SK-N-SH treated with all-trans-retinoic acid at 6 μM for 48 hours (cell line): ENCODE measurements around the gene YIPF1.

ENCODE experiments used
- ATAC-seq: fragments of 200-7000 bp; cut with Tn5 transposase; 3 replicates; pipeline ENCODE4 v1.9.1; 2020; ENCODE audit warnings: mild to moderate bottlenecking, moderate library complexity
- ARNTL ChIP-seq: fragments of 450-650 bp; formaldehyde crosslinking; IDR thresholded peaks from 2 replicates; pipeline ENCODE4 v1.5.0; 2020; ENCODE audit warnings: low read depth, mild to moderate bottlenecking, moderate library complexity, borderline replicate concordance
- BACH2 ChIP-seq: fragments of 250-450 bp; sonication (Bioruptor Pico); IDR thresholded peaks from 2 replicates; pipeline ENCODE4 v1.9.0; 2021; ENCODE audit warnings: mild to moderate bottlenecking, borderline replicate concordance
- CSDC2 ChIP-seq: fragments of 250-450 bp; sonication (Bioruptor Pico); IDR thresholded peaks from 2 replicates; pipeline ENCODE4 v1.5.0; 2020; ENCODE audit warnings: mild to moderate bottlenecking, moderate library complexity
- ESRRG ChIP-seq: fragments of 250-450 bp; sonication (Bioruptor Pico); IDR thresholded peaks from 2 replicates; pipeline ENCODE4 v1.6.1; 2021; ENCODE audit warnings: mild to moderate bottlenecking
- GLIS3 ChIP-seq: fragments of 250-450 bp; sonication (Bioruptor Pico); IDR thresholded peaks from 2 replicates; pipeline ENCODE4 v1.5.0; 2020; ENCODE audit warnings: mild to moderate bottlenecking, moderate library complexity
- ISL1 ChIP-seq: fragments of 250-450 bp; sonication (Bioruptor Pico); IDR thresholded peaks from 2 replicates; pipeline ENCODE4 v2.1.2; 2022; ENCODE audit warnings: mild to moderate bottlenecking, moderate library complexity
- OSR1 ChIP-seq: fragments of 250-450 bp; sonication (Bioruptor Pico); IDR thresholded peaks from 2 replicates; pipeline ENCODE4 v1.8.0; 2022; ENCODE audit warnings: moderate library complexity, mild to moderate bottlenecking, inconsistent platforms
- PPARA ChIP-seq: fragments of 250-450 bp; sonication (Bioruptor Pico); IDR thresholded peaks from 2 replicates; pipeline ENCODE4 v1.5.0; 2020; ENCODE audit warnings: mild to moderate bottlenecking, borderline replicate concordance
- RARB ChIP-seq: fragments of 250-450 bp; sonication (Bioruptor Pico); IDR thresholded peaks from 2 replicates; pipeline ENCODE4 v1.8.0; 2021; ENCODE audit warnings: mild to moderate bottlenecking, moderate library complexity
- SNAI2 ChIP-seq: fragments of 250-450 bp; sonication (Bioruptor Pico); IDR thresholded peaks from 2 replicates; pipeline ENCODE4 v1.5.0; 2020; ENCODE audit warnings: mild to moderate bottlenecking, moderate library complexity
- TCF4 ChIP-seq: fragments of 250-450 bp; sonication (Bioruptor Pico); IDR thresholded peaks from 2 replicates; pipeline ENCODE4 v1.8.0; 2021; ENCODE audit warnings: mild to moderate bottlenecking, moderate library complexity, borderline replicate concordance
- TOX ChIP-seq: fragments of 250-450 bp; sonication (Bioruptor Pico); IDR thresholded peaks from 2 replicates; pipeline ENCODE4 v1.8.0; 2021; ENCODE audit warnings: mild to moderate bottlenecking, moderate library complexity, borderline replicate concordance
- ZC3H10 ChIP-seq: fragments of 250-450 bp; sonication (Bioruptor Pico); IDR thresholded peaks from 2 replicates; pipeline ENCODE4 v1.5.1; 2021; ENCODE audit warnings: mild to moderate bottlenecking, moderate library complexity
- ZNF565 ChIP-seq: fragments of 450-650 bp; formaldehyde crosslinking; conservative IDR thresholded peaks from 2 replicates; pipeline ENCODE4 v1.5.0; 2020; ENCODE audit warnings: low read depth, mild to moderate bottlenecking, moderate library complexity
- ZNF8 ChIP-seq: fragments of 450-650 bp; formaldehyde crosslinking; IDR thresholded peaks from 2 replicates; pipeline ENCODE4 v1.5.0; 2020; ENCODE audit warnings: mild to moderate bottlenecking, moderate library complexity
- TF ChIP-seq, protein P1 (sequence below): fragments of 250-450 bp; sonication (Bioruptor Pico); IDR thresholded peaks from 2 replicates; pipeline ENCODE4 v1.5.0; 2020; ENCODE audit warnings: mild to moderate bottlenecking, moderate library complexity
- TF ChIP-seq, protein P2 (sequence below): fragments of 250-450 bp; sonication (Bioruptor Pico); IDR thresholded peaks from 2 replicates; pipeline ENCODE4 v1.5.1; 2021; ENCODE audit warnings: mild to moderate bottlenecking, moderate library complexity
- TF ChIP-seq, protein P3 (sequence below): fragments of 250-450 bp; sonication (Bioruptor Pico); IDR thresholded peaks from 2 replicates; pipeline ENCODE4 v1.8.0; 2021; ENCODE audit warnings: low read depth, mild to moderate bottlenecking, moderate library complexity, borderline replicate concordance
- TF ChIP-seq, protein P4 (sequence below): fragments of 250-450 bp; sonication (Bioruptor Pico); IDR thresholded peaks from 2 replicates; pipeline ENCODE4 v1.5.1; 2020; ENCODE audit warnings: low read depth, mild to moderate bottlenecking, moderate library complexity
- TF ChIP-seq, protein P5 (sequence below): fragments of 250-450 bp; sonication (Bioruptor Pico); IDR thresholded peaks from 2 replicates; pipeline ENCODE4 v1.8.0; 2020; ENCODE audit warnings: mild to moderate bottlenecking, moderate library complexity, borderline replicate concordance

YIPF1 gene

DNA sequence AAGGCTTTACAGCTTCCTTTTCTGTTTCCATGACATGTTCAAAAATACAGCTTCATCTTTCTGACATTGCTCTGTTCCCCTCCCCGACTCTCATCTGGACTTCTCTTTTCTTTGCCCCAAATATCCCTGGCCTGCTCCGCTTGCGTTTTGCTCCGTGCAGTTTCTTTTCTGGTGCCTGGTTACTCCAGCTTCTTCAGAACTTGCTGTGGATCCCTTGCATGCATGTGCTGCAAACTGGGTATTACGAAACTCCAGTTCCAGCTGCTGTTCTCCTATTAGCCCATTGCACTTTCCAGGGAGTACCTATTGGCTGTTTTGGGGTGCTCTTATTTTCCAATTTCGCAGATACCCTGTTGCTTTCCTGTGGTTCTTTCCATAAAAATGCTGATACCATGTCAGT is 41.6 kb downstream of the YIPF1 start:
- no peak for ATAC-seq
- TF ChIP-seq, protein P1, sequence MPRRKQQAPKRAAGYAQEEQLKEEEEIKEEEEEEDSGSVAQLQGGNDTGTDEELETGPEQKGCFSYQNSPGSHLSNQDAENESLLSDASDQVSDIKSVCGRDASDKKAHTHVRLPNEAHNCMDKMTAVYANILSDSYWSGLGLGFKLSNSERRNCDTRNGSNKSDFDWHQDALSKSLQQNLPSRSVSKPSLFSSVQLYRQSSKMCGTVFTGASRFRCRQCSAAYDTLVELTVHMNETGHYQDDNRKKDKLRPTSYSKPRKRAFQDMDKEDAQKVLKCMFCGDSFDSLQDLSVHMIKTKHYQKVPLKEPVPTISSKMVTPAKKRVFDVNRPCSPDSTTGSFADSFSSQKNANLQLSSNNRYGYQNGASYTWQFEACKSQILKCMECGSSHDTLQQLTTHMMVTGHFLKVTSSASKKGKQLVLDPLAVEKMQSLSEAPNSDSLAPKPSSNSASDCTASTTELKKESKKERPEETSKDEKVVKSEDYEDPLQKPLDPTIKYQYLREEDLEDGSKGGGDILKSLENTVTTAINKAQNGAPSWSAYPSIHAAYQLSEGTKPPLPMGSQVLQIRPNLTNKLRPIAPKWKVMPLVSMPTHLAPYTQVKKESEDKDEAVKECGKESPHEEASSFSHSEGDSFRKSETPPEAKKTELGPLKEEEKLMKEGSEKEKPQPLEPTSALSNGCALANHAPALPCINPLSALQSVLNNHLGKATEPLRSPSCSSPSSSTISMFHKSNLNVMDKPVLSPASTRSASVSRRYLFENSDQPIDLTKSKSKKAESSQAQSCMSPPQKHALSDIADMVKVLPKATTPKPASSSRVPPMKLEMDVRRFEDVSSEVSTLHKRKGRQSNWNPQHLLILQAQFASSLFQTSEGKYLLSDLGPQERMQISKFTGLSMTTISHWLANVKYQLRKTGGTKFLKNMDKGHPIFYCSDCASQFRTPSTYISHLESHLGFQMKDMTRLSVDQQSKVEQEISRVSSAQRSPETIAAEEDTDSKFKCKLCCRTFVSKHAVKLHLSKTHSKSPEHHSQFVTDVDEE (CRISPR knock-in tag) = no peak
- TF ChIP-seq, protein P2, sequence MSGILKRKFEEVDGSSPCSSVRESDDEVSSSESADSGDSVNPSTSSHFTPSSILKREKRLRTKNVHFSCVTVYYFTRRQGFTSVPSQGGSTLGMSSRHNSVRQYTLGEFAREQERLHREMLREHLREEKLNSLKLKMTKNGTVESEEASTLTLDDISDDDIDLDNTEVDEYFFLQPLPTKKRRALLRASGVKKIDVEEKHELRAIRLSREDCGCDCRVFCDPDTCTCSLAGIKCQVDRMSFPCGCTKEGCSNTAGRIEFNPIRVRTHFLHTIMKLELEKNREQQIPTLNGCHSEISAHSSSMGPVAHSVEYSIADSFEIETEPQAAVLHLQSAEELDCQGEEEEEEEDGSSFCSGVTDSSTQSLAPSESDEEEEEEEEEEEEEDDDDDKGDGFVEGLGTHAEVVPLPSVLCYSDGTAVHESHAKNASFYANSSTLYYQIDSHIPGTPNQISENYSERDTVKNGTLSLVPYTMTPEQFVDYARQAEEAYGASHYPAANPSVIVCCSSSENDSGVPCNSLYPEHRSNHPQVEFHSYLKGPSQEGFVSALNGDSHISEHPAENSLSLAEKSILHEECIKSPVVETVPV (CRISPR knock-in tag) = no peak
- no peak for TF ChIP-seq PPARA
- no peak for TF ChIP-seq RARB
- no peak for TF ChIP-seq ZC3H10
- TF ChIP-seq, protein P3, sequence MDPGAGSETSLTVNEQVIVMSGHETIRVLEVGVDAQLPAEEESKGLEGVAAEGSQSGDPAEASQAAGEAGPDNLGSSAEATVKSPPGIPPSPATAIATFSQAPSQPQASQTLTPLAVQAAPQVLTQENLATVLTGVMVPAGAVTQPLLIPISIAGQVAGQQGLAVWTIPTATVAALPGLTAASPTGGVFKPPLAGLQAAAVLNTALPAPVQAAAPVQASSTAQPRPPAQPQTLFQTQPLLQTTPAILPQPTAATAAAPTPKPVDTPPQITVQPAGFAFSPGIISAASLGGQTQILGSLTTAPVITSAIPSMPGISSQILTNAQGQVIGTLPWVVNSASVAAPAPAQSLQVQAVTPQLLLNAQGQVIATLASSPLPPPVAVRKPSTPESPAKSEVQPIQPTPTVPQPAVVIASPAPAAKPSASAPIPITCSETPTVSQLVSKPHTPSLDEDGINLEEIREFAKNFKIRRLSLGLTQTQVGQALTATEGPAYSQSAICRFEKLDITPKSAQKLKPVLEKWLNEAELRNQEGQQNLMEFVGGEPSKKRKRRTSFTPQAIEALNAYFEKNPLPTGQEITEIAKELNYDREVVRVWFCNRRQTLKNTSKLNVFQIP (CRISPR knock-in tag) = no peak
- no peak for TF ChIP-seq ISL1 (CRISPR knock-in tag)
- TF ChIP-seq, protein P4, sequence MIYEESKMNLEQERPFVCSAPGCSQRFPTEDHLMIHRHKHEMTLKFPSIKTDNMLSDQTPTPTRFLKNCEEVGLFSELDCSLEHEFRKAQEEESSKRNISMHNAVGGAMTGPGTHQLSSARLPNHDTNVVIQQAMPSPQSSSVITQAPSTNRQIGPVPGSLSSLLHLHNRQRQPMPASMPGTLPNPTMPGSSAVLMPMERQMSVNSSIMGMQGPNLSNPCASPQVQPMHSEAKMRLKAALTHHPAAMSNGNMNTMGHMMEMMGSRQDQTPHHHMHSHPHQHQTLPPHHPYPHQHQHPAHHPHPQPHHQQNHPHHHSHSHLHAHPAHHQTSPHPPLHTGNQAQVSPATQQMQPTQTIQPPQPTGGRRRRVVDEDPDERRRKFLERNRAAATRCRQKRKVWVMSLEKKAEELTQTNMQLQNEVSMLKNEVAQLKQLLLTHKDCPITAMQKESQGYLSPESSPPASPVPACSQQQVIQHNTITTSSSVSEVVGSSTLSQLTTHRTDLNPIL = no peak
- TF ChIP-seq ESRRG = no peak
- no peak for TF ChIP-seq CSDC2 (CRISPR knock-in tag)
- TF ChIP-seq GLIS3 (CRISPR knock-in tag) = no peak
- TF ChIP-seq OSR1 (CRISPR knock-in tag) = no peak

DNA sequence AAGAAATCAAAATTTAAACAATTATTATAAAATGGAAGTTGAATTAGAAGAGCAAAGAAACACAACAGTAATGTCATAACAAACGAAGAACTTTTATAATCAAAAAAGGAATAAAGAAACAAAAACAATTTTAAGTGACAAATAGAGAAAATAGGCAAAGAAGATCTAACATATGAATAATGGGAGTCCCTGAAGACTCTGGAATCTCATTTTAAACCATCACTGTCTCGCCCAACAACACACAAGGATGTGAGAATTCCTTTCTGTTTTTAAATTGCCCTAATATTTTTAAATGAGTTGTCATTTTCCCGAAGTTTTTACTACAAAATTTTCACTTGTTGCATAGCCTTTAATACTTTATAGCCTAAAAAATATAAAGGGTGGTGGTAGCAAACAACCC is 47.2 kb downstream of the YIPF1 start:
- TF ChIP-seq ISL1 (CRISPR knock-in tag) (no peak), BACH2 (CRISPR knock-in tag) (no peak), ZC3H10 (no peak), TCF4 (CRISPR knock-in tag) (no peak), ZNF8 (CRISPR knock-in tag) (no peak), SNAI2 (CRISPR knock-in tag) (no peak), ESRRG (no peak), OSR1 (CRISPR knock-in tag) (no peak), PPARA (no peak), TOX (CRISPR knock-in tag) (no peak), RARB (no peak), ZNF565 (CRISPR knock-in tag) (no peak), GLIS3 (CRISPR knock-in tag) (no peak), ARNTL (CRISPR knock-in tag) (no peak), CSDC2 (CRISPR knock-in tag) (no peak)
- TF ChIP-seq, protein P3 (CRISPR knock-in tag) = no peak
- TF ChIP-seq, protein P4 = no peak
- TF ChIP-seq, protein P5, sequence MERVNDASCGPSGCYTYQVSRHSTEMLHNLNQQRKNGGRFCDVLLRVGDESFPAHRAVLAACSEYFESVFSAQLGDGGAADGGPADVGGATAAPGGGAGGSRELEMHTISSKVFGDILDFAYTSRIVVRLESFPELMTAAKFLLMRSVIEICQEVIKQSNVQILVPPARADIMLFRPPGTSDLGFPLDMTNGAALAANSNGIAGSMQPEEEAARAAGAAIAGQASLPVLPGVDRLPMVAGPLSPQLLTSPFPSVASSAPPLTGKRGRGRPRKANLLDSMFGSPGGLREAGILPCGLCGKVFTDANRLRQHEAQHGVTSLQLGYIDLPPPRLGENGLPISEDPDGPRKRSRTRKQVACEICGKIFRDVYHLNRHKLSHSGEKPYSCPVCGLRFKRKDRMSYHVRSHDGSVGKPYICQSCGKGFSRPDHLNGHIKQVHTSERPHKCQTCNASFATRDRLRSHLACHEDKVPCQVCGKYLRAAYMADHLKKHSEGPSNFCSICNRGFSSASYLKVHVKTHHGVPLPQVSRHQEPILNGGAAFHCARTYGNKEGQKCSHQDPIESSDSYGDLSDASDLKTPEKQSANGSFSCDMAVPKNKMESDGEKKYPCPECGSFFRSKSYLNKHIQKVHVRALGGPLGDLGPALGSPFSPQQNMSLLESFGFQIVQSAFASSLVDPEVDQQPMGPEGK (CRISPR knock-in tag) = no peak
- TF ChIP-seq, all 23 proteins: peak for 0

More for the DNA sequence above, 47.2 kb downstream of the YIPF1 start:
- ATAC-seq = no peak
